Measurements from ENCODE around the gene ZNF226.
"Not testable (repeated sequence)": the region's sequence is repeated elsewhere in the genome, so short reads cannot be mapped to it uniquely, and the experiment has no call there.

The ZNF226 gene

GRCh38 chr19:44164673-44165512 lies at the start of gene ZNF226:
Gene ZNF226 (plus strand): TSS chr19:44165100. CDS start chr19:44170081, 4,981 bp downstream.
- peak; percentile 90 for DNase-seq

GRCh38 chr19:44121162-44121561 lies 43.7 kb upstream of the ZNF226 start:
- DNase-seq = not testable (repeated sequence)

GRCh38 chr19:44131955-44132354 lies 32.9 kb upstream of the ZNF226 start:
- no peak for DNase-seq

- peak; percentile 69 for DNase-seq
These were observed 23.5 kb upstream of the ZNF226 start, which contains the start of gene ZNF234 for GRCh38 chr19:44141191-44142058. Gene ZNF234 (plus strand): TSS chr19:44141554. CDS start chr19:44144633, 3,079 bp downstream.

GRCh38 chr19:44142059-44142433 lies 22.9 kb upstream of the ZNF226 start:
- no peak for DNase-seq

- DNase-seq = no peak
These were observed 15.1 kb upstream of the ZNF226 start for GRCh38 chr19:44149776-44150175.

- no peak for DNase-seq
These were observed 13.4 kb upstream of the ZNF226 start for GRCh38 chr19:44151491-44151890.

GRCh38 chr19:44156475-44156874 lies 8.4 kb upstream of the ZNF226 start:
- no peak for DNase-seq

- no peak for DNase-seq
These were observed 1.1 kb upstream of the ZNF226 start for GRCh38 chr19:44163789-44164188.

- no peak for DNase-seq
These were observed 600 bp upstream of the ZNF226 start for GRCh38 chr19:44164327-44164672.

- not testable (repeated sequence) for DNase-seq
These were observed 5.8 kb downstream of the ZNF226 start for GRCh38 chr19:44170660-44171059.

- no peak for DNase-seq
These were observed 11.7 kb downstream of the ZNF226 start for GRCh38 chr19:44176590-44176989.

GRCh38 chr19:44180968-44181367 lies 16.1 kb downstream of the ZNF226 start:
- DNase-seq = no peak

GRCh38 chr19:44182145-44182544 lies 17.2 kb downstream of the ZNF226 start:
- no peak for DNase-seq

GRCh38 chr19:44190020-44190419 lies 25.1 kb downstream of the ZNF226 start:
- no peak for DNase-seq

- DNase-seq = no peak
These were observed 27.2 kb downstream of the ZNF226 start for GRCh38 chr19:44192127-44192526.

GRCh38 chr19:44196772-44197171 lies 31.9 kb downstream of the ZNF226 start:
- no peak for DNase-seq

- no peak for DNase-seq
These were observed 37.6 kb downstream of the ZNF226 start for GRCh38 chr19:44202470-44202869.

GRCh38 chr19:44202974-44203373 lies 38.1 kb downstream of the ZNF226 start:
- no peak for DNase-seq

- DNase-seq = not testable (repeated sequence)
These were observed 39.0 kb downstream of the ZNF226 start for GRCh38 chr19:44203877-44204276.

- DNase-seq = no peak
These were observed 39.9 kb downstream of the ZNF226 start for GRCh38 chr19:44204772-44205171.

GRCh38 chr19:44207126-44207803 lies 42.4 kb downstream of the ZNF226 start:
- DNase-seq = peak; percentile 82

- peak; percentile 79 for DNase-seq
These were observed 47.5 kb downstream of the ZNF226 start, which contains the start of gene ZNF227 for GRCh38 chr19:44212250-44212865. Gene ZNF227 (plus strand): TSS chr19:44212532. CDS start chr19:44217793, 5,261 bp downstream.

All from CD4-positive, alpha-beta T cell treated with Interleukin-15 for 1 hour (primary cell).